Measurements from ENCODE around the gene GIMD1. TPM values are rescaled to one million over a fixed set of nuclear protein-coding genes. Genes with fewer than 3 reads are reported as not detected.

Gene GIMD1
- polyA plus RNA-seq, 1 of the 3 experiments (the other 2 are of a cell fraction) = not detected

DNA sequence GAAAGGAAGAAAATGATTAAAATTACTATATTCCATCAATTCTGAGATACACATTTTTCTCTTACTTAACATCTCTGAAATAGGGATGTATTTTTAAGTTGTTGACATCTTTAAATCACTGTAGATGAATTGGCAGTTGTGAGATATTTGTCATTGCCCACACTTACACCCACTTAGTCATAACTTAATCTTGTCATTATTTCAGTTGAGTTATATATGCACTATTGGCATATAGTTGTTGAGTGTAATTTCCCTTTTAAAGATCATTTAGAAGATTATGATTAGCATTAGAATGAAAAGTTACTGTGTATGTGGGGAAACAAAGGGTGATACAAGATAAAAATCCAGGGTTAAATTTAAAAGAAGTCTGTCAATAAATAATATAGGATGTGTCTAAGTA, 50.1 kb downstream of the GIMD1 start:
- Histone ChIP-seq H3K27me3 (ENCODE audit: insufficient read depth) (no peaks in the 10 kb centered on the region), H3K27ac (ENCODE audit: low read depth in 2 of 2, low read length in 1 of 2) (no peak overlapping the region), H3K36me3 (replicated peaks in 1 of 2; ENCODE audit: control insufficient read depth in 1 of 2, insufficient read depth in 2 of 2, low read length in 1 of 2) (peaks cover 7 to 10% of the 10 kb centered on the region in 2 experiments), H2AFZ (ENCODE audit: low read depth) (no peak overlapping the region), H3K9me2 (no peaks in the 10 kb centered on the region; the same call in 1 of the 2 replicates), H3K4me3 (ENCODE audit: low read depth in 2 of 2, low read length in 1 of 2) (no peak overlapping the region), H4K20me1 (ENCODE audit: insufficient read depth) (no peaks in the 10 kb centered on the region), H3K9ac (no peak overlapping the region), H3F3A (replicated peaks; ENCODE audit: insufficient read depth) (peaks cover 20% of the 10 kb centered on the region), H3K79me2 (ENCODE audit: insufficient read depth) (peaks cover 95% of the 10 kb centered on the region), H3K9me3 (no peaks in the 10 kb centered on the region), H3K4me1 (ENCODE audit: control insufficient read depth in 1 of 2, insufficient read depth in 2 of 2, low read depth in 1 of 2, low read length in 1 of 2) (peaks cover 11 to 13% of the 10 kb centered on the region in 2 experiments; a peak in 3 of 4 replicates), H3K4me2 (peak overlapping the region; percentile 94; the same call in 1 of the 2 replicates)
- no peak for DNase-seq
- ChIA-PET POLR2A (no interaction called here), CTCF (interaction anchor here (1.2 kb wide), 1 partner anchor 10 kb away, joined by 3 read pairs; no protein-coding TSS in a partner anchor)
- TF ChIP-seq MXI1 (IDR thresholded peaks at IDR 0.05; ENCODE audit: low read depth, low read length) (no peak), ELF1 (IDR thresholded peaks at IDR 0.05) (no peak), GATA2 (CRISPR knock-in tag; IDR thresholded peaks at IDR 0.05) (no peak), RXRA (IDR thresholded peaks at IDR 0.05; ENCODE audit: borderline replicate concordance, low read depth) (no peak), TAF1 (IDR thresholded peaks at IDR 0.05; ENCODE audit: borderline replicate concordance, low read depth, low read length) (no peak), CHD2 (IDR thresholded peaks at IDR 0.05; ENCODE audit: low read length, partially characterized antibody) (no peak)

GRCh38 chr4:106317815-106318214, 50.8 kb downstream of the GIMD1 start:
- DNase-seq = no peak
- peaks cover 11 to 20% of the 10 kb centered on the region in 2 experiments; a peak in 3 of 4 replicates for H3K4me1 ChIP-seq (ENCODE audit: control insufficient read depth in 1 of 2, insufficient read depth in 2 of 2, low read depth in 1 of 2, low read length in 1 of 2)
- ChIA-PET CTCF (interaction anchor here (1.2 kb wide), 1 partner anchor 11 kb away, joined by 3 read pairs; no protein-coding TSS in a partner anchor), POLR2A (no interaction called here)
- no peaks in the 10 kb centered on the region for H3K9me3 ChIP-seq
- H3K9ac ChIP-seq = peak overlapping the region; percentile 92; the same call in 1 of the 2 replicates
- peak overlapping the region; percentile 98 to 99 for H3K4me3 ChIP-seq (ENCODE audit: low read depth in 2 of 2, low read length in 1 of 2)
- no peaks in the 10 kb centered on the region for H3K27me3 ChIP-seq (ENCODE audit: insufficient read depth)
- H3K36me3 ChIP-seq (replicated peaks in 1 of 2; ENCODE audit: control insufficient read depth in 1 of 2, insufficient read depth in 2 of 2, low read length in 1 of 2) = peaks cover under 1 to 8% of the 10 kb centered on the region in 2 experiments
- WGBS (ENCODE audit: low lambda C conversion rate) = 100% methylated on average over 1 of the region's 1 CpG
- H3K9me2 ChIP-seq = no peaks in the 10 kb centered on the region
- H3F3A ChIP-seq (replicated peaks; ENCODE audit: insufficient read depth) = peaks cover 22% of the 10 kb centered on the region
- no peaks in the 10 kb centered on the region for H4K20me1 ChIP-seq (ENCODE audit: insufficient read depth)
- no peak overlapping the region; a peak in 1 of 4 replicates for H3K27ac ChIP-seq (ENCODE audit: low read depth in 2 of 2, low read length in 1 of 2)
- H3K79me2 ChIP-seq (ENCODE audit: insufficient read depth) = peaks cover 95% of the 10 kb centered on the region
- no peak overlapping the region for H2AFZ ChIP-seq (ENCODE audit: low read depth)
- no peak for TF ChIP-seq REST (IDR thresholded peaks at IDR 0.05; ENCODE audit: low read depth, low read length)
- no peak for TF ChIP-seq POLR2AphosphoS5 (IDR thresholded peaks at IDR 0.05; ENCODE audit: low read depth, low read length)
- TF ChIP-seq CHD2 (IDR thresholded peaks at IDR 0.05; ENCODE audit: low read length, partially characterized antibody) = no peak
- H3K4me2 ChIP-seq = peak overlapping the region; percentile 94

Data from SK-N-SH (cell line).